ENCODE measurements around the gene DTNA.
"Not testable (repeated sequence)": the region's sequence is repeated elsewhere in the genome, so short reads cannot be mapped to it uniquely, and the experiment has no call there.

Gene DTNA

DNA sequence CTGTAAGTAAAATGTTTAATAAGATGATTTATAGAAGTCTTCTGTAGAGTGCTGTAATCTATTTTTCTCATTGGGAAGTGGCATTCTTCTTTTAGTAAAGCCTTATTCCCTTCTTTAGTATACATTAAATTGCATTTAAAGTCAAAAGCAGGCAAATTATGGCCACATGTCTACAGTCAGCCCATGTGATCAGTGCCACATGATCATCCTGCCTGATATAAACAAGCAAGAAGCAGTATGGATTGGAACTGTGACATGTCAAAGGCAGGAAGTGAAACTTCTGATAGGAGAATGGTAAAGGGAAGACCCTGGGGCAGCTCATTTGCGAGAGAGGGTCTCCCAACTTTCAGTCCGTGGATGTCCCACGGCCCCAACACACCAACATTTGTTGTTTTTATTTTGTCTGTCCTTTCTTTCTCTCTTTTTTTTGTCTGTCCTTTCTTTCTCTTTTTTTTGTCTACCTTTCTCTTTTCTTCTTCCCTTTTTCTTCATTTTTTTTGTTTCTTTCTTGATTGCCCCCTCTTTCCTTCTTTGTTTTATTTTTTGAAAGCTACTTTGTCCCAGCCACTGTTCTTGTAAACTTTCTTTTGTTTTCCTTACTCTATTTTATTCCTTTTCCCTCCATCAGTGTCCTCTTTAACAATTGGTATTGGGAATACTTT, 154.9 kb downstream of the DTNA start:
- DNase-seq: no peak

DNA sequence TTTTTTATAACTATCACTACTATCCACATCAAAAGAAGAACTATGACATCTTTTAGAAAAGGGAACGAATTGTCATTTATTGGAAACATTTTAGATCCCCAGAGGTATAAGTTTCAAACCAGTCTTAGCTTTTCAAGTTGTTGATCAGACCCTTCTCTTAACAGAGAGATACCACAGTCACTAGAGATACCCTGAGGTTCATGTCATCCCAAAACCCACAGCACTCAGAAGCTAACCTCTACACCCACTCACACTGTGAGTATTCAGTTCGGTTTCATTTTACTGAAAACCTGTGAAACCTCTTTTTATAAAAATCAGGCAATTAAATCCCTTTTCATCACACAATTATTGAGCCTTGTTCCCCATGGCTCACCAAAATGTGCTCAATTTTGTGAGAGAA, 156.2 kb downstream of the DTNA start:
- DNase-seq: no peak

DNA sequence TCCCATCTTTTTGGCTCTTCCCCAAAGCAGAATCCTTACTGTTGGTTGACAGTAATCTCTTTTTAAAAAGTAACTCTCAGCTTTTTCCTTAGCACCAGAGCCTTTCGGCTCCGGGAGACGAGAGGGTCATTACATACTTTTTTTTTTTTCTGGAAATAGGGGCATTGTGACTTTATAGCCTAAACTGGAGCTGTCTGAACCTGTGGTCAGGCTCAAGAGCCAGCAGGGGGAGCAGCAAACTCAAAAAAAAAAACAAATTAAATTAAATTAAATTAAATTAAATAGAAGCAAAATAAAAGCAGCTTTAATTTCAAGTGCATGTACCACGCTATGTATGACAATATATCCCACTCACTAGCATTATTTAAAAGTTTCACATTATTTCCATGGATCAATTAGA, 156.6 kb downstream of the DTNA start:
- DNase-seq: no peak

DNA sequence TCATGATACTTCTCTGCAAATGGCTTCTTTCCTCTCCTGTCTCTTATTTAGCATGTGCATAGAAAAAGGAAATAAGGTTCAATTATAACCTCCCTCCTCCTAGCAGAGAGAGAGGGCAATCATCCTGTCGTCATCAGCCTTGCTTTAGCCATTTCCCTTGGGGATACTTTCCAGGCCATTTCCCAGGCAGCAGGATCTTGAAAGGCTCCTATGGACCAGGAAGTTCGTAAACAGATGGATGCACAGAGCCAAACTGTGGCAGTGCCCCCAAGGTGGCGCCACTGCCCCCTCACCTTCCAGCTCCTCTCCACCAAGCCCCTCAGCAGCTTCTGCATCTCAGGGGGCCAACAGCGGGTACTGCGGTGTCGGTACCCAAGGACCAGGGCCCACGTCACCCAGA, 157.4 kb downstream of the DTNA start:
- DNase-seq: no peak

DNA sequence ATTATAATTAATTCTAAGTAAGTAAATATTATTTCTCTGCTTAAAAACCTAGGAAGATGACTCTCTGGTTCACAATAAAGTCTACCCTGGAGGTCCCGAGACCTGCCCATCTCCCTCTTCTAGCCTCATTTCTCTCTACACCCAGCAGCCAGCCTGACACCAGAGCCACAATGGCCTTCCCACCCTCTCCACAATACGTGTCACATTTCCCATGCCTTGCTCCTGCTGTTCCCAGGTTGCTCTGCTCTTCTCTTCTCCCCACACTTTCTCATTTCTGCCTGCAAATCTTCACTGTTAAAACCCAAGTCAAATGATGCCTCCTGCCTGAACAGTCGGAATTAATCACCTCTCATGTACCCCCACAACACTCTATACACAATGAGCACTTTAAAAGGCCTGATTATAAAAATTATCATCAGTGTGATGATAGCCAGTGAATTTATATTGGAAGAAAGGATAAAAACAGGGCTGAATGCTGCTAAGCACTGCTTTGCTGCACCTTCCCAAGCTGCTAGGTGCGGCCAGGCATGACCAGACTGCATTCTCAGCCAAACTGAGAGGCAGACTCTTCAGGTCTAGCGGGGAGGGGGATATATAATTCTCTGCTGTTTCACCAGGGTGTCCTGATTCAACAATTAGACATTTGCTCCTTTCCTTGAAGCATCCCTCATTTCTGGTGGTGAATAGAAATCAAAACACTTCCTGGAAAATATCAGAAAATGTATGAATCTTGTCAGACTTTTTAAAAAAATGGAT, 160.6 kb downstream of the DTNA start:
- DNase-seq: no peak

DNA sequence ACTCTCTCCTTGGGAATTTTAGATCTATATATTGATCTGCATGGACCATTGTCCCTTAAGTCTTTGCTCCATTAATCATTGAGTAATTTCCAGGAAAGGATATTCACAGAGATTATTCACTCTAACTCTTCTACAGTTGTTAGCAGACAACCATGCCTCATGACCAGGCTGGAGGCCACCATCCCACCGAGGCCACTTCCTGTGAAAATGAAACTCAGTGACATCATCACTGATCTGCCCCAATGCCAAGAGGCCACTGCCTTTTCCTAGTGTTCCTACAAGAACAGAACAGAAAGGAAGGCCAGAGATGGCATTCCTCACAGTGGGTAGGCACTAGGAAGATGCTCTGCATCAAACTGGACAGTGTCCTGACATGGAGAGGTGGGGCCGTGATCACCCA, 161.3 kb downstream of the DTNA start:
- DNase-seq: no peak

DNA sequence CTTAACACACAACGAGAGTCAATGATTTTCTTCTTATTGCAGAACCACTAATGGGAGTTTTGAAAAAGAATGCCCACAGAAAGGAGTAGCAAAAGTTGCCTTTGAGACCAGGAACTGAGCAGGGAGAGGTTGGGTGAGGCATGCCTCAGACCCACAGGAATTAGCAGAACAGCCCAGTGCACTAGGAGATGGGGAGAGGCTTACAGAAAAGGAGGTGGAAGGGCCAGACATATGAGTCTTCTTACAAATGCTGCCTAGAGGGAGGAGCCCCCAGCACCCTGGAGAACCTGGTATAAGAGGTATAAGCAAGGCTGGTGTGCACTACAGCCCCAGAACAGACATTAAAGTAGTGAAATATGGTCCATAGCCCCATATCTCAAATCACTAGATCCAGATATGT, 162.0 kb downstream of the DTNA start:
- DNase-seq: no peak

DNA sequence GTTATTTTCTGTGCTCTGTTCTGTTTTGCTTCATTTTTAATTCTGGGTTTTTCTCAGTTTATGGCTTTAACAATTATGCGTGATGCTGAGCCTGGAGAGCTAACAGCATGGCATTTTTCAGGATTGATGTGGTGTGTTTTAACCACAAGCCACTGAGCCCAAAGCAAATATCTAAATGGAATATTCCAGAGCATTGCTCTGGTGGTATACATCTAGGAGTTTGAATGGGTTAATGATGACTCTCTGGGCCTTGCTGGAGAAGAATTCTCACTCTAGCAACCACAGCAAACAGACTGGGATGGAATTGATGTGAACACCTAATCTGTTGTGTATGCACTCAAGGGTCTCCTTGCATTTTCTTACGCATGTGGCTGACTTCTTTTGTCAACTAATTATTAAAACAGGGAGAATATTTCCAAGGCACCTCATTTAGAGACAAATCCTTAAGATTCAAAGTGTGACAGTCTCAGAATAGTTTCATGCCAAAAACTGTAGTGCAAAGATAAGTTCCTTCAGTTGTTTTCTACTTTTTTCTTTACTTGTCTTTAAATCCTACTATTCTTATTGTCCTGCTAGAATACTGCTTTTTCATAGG, 164.0 kb downstream of the DTNA start:
- DNase-seq: no peak

DNA sequence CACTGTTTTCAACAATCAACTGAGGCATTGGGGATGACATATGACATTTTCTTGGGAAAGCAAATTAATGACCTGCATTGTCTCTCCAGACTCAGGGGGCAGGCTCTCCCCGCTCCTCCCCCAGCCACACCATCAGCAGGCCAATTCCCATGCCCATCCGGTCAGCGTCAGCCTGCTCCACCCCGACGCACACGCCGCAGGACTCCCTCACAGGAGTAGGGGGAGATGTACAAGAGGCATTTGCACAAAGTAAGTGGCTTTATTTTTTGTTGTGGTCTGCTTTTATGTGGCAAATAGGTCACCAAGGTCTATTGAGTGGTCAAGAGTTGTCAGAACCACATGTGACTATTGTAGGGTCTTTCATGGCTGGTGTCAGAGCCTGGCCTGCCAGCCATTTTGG, 165.1 kb downstream of the DTNA start:
- no peak for DNase-seq

DNA sequence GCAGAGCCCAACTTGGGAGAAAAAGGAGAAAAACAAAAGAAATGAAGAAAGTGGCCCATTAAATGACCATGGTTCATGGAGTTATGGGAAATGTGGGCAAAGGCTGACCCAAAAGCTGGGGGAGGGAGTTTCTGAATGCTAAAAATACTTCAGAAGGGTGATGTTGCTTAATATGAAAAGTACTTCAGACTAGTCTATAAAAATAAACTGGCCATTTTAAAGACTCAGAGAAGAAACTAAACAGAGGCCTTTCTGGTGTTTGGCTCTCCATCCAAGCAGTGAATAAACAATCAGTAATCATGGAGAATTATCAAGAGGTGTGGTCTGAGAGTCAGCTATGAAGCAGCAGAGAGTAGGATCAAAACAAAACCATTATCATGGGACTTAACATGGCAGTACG, 170.3 kb downstream of the DTNA start:
- no peak for DNase-seq

DNA sequence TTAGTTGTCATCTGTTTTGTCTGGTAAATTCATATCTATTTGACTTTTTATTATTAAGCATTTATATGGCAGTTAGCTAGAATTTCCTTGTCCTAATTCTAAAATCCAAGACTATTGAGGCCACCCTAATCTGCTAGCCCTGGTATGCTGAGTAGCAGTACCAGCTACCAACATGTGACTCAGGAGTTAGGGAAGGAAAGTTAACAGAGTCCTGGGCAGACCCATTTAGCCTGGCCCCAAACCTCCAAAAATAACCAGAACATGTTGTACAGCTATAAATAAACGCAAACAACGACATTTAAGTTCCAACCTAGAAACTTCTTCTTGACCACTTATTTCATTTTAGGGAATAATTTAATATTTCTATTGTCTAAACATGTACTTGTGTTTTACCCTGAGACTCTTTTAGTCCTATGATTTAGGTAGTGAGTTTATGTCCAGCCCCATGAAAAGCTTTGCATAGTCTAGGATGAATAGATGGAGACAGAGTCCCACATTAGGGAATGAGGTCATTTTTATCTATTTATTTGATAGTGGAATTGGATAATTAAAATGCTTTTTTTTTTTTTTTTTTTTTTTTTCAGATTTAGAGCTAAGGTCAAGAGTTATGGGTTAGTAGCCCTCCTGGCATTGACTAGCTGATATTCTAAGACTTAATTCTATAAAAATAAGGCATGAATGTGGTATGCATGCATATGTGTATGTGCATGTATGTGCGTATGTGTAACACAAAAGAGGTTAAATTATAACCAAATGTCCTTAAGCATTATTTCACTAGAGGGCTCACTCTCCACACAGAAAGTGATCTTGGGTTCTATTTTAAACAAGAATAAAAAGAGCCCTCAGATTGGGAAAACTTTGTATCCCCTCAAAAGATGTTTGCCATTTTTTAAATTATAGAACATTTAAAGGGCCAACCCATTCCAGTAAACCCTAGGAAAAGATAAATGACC, 171.1 kb downstream of the DTNA start:
- no peak for DNase-seq

DNA sequence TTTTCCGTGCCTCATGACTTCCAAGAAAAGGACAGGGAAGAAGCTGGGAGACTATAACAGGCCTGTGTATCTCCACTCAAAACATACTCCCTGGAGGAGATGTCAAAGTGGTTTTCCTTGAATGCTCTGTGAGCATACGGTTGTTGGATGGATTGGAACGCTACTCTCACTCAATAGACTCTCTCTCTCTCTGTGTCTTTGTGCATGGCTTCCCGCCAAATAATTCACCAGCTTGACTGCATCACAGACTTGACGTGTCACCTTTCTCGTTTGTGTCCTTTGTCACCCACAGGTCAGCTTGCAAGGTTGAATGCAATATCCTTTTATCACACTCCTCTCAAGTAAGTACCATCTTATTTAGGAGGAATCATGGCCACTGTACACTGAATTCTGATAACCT, 174.3 kb downstream of the DTNA start:
- DNase-seq: no peak

DNA sequence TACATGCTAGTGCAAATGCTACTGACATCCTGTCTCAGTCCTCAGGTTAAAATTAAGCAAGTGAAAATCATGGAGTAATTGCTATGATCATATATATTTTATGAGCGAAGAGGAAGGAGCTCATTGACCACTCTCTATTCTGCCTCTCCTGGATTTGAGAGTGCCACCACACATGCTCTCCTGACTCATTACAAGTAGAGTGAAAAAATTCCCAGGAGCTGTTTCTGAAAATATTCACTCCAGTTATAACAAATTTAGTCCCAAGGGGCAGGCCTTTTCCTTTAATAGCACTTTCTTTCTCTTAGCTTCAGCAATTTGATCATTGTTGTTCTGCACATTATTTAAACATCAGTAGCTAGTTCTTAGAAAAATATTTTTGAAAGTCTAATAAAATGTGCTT, 176.1 kb downstream of the DTNA start:
- DNase-seq: no peak

DNA sequence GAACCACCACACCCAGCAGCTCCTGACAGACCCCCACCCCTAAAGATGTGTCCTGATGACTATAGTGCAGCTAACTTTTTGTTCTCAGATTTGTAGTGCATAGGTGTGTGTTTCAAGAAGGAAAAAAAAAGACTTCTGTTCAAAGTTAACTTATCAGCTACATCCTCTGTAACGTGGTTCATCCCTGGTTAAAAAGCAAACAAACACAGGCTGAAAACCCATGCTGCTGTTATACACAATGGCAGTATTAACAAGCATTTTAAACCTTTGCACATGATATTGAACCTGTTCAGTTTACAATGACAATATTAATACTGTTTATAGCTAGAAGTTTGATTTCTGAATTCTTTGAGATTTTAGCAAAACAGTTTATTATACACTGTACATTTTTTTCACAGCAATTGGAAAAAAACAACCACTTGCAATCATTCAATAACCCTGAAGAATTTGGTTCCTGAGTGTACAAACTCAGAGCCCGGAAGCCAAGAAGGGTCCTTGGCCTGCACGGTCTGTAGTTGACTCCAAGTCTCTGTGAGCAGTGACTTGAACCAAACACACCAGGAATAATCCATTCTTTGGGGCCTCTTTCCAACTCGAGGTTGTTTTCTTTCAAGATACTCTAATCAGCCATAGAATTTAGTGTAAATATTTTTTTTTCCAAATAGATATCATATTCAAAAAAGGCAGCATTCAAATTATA, 177.9 kb downstream of the DTNA start:
- DNase-seq: no peak

DNA sequence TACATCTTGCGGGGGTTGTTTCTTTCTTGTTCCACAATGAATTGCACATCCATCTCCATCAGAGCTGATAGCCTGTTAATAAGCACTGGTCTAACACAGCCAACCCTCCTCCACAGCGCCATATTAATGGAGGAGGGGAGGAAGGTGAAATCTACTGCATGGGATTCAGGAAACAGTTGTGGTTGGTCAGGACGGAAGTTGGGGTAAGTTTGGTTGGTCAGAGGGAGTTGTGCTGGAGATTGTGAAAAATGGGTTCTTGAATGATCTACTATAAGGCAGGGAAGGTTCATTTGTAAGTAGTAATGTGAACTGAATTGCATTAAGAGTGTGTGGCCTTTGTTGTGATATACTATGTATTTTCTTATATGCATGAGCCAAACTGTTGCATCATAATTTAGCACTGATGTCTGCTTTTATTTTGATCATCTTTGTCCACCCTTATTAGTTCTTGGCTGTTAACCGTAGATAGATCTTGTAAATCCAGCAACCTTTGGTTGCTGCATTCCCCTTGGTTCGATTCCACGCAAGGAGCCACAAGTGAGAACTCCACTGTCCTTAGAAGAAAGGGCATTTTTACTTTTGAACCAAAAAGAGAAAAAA, 180.5 kb downstream of the DTNA start:
- no peak for DNase-seq

DNA sequence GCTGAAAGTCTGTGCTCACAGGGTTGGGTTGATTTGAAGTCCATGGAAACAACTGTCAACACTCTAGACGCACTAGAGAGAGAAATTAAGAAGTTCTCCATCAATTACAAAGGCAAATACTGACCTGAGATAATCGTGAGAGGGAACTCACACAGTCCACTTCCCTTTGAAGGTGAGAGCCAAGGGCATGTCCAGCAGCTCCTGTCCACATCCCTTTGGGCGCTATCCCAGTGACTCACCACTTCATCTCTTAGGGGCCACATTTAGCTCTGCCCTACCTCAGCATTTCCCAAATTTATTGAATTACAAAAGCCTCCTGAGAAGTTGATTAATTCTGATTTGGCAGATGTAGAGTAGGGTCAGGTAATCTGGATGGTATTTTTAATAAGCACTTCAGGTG, 182.3 kb downstream of the DTNA start:
- DNase-seq: no peak

DNA sequence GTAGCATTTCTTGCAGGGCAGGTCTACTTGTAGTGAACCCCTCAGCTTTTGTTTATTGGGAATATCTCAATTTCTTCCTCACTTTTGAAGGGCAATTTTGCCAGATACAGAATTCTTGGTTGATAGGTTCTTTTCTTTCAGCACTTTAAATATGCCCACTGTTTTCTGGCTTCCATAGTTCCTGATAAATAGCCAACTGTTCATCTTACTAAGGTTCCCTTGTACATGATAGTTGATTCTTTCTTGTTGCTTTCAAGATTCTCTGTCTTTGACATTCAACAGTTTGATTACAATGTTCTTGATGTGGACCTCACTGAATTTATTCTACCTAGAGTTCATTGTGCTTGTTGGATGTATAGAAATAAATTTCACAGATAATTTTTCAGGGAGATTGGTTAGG, 183.1 kb downstream of the DTNA start:
- no peak for DNase-seq

DNA sequence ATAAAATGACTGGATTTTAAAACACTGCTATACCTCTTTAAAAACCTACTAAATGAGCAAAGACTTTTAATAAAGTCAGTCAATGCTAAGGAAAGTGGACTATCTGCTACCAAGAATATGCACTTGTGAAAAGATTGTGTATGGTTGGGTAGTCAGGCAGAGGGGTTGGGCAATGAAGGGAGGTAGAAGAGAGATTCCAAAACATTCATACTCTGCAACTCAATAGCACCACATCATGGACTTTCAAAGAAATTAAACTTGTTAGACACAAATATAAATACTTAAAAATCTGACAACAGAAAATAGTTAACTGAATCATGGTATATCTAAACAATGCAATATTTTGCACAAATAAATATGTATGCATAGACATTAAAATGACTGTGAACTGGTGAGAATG, 191.2 kb downstream of the DTNA start:
- no peak for DNase-seq

DNA sequence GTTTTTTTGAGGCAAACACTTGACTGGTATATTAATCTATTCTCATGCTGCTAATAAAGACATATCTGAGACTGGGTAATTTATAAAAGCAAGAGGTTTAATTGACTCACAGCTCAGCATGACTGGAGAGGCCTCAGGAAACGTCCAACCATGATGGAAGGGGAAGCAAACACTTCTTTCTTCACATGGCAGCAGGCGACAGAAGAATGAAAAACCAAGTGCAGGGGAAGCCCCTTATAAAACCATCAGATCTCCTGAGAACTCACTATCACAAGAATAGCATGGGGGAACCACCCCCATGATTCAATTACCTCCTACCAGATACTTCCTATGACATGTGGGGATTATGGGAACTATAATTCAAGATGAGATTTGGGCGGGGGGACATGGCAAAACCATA, 194.9 kb downstream of the DTNA start:
- DNase-seq: no peak

DNA sequence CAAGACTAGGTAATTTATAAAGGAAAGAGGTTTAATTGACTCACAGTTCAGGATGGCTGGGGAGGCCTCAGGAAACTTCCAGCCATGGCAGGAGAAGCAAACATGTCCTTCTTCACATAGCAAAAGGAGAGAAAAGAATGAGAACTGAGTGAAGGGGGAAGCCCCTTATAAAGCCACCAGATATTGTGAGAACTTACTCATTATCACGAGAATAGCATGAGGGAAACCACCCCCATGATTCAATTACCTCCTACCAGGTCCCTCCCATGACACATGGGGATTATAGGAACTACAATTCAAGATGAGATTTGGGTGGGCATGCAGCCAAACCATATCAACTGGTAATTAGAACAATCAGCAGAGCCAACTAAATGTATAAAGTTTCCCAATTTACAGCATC, 196.9 kb downstream of the DTNA start:
- not testable (repeated sequence) for DNase-seq

DNA sequence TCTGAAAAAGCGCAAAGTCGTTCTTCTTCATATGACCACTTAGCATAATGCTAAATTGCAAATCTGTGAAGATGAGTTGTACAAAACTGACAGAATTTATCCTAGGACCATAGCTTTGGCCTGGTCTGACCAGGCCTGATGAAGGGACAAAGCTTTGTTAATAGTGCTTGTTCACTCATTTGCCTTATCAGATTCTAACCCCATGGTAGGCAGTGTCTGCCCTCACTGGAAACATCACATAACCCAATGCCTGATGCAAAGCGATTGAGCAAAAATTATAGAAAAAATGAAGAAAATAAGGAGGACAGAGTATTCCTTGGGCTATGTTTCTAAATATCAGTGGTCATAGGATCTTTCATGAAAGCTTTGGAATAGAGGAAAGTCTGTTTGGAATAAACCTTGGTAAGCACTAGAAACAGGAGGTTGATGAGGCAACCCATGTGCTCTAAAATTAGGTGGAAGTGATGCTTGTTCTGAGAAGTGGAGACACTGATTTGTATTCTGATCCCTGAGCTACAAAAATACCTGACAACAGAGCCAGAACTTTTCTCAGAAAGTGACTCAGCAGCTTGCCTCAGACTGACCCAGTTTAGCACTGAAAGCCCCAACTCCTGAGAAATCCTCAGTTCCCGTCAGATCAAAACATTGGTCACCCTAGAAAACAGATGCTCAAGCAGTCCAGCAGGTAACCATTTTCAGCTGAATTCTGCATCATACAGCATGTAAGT, 199.7 kb downstream of the DTNA start:
- no peak for DNase-seq

DNA sequence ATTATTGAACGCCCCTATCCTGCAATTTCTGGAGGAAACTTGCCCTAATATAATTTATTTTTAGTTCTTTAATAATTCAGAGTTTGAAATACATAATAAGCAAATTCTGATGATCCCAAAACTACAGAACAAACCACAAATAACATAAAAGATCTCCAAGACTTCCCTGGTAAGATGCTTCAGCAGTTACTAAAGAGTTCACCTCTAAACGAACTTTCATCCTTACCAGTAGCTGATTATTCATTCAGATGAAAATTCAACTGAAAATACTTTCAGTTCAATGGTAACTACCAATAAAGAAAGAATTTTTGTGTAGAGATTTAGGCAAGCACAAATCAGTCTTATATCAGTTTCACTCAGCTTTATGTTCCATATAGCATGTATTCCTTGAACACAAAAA, 201.0 kb downstream of the DTNA start:
- no peak for DNase-seq

Measured in activated T-cell treated with anti-CD3 and anti-CD28 coated beads for 4 hours (primary cell).